HepG2 (cell line): ENCODE data around the gene C17orf75. TPM values are rescaled to one million over a fixed set of nuclear protein-coding genes. Genes with fewer than 3 reads are reported as not detected.

Experiments
- ATF3 ChIP-seq: sonication (generic); formaldehyde crosslinking; IDR thresholded peaks from 2 replicates; pipeline ENCODE4 v1.4.0; 2020; ENCODE audit warnings: missing genetic modification reagents
- DPF2 ChIP-seq: sonication (generic); formaldehyde crosslinking; IDR thresholded peaks from 2 replicates; pipeline ENCODE4 v1.4.0; 2020; ENCODE audit warnings: mild to moderate bottlenecking, low read depth, missing genetic modification reagents, borderline replicate concordance
- FUBP1 ChIP-seq: sonication (generic); formaldehyde crosslinking; IDR thresholded peaks from 2 replicates; pipeline ENCODE4 v1.5.1; 2020; ENCODE audit warnings: missing genetic modification reagents, mild to moderate bottlenecking, borderline replicate concordance
- HBP1 ChIP-seq: IDR thresholded peaks from 2 replicates; pipeline ENCODE4 v1.6.1; 2016; ENCODE audit warnings: low read depth, control low read depth
- MAFG ChIP-seq: sonication (generic); formaldehyde crosslinking; IDR thresholded peaks from 2 replicates; pipeline ENCODE4 v1.5.1; 2020; ENCODE audit warnings: mild to moderate bottlenecking, missing genetic modification reagents
- MLXIP ChIP-seq: sonication (generic); formaldehyde crosslinking; IDR thresholded peaks from 2 replicates; pipeline ENCODE4 v1.9.0; 2021; ENCODE audit warnings: missing genetic modification reagents, borderline replicate concordance
- RAD21 ChIP-seq: fragments of 450-650 bp; formaldehyde crosslinking; IDR thresholded peaks from 2 replicates; pipeline ENCODE4 v1.5.0; 2020; ENCODE audit warnings: mild to moderate bottlenecking
- RBAK ChIP-seq: sonication (generic); formaldehyde crosslinking; IDR thresholded peaks from 2 replicates; pipeline ENCODE4 v1.5.1; 2020; ENCODE audit warnings: mild to moderate bottlenecking, missing genetic modification reagents
- RXRB ChIP-seq: IDR thresholded peaks from 2 replicates; pipeline ENCODE4 v1.6.1; 2016; ENCODE audit warnings: borderline replicate concordance, missing genetic modification reagents, missing compliant biosample characterization
- SNAPC5 ChIP-seq: sonication (generic); formaldehyde crosslinking; IDR thresholded peaks from 2 replicates; pipeline ENCODE4 v1.8.1; 2023; ENCODE audit warnings: mild to moderate bottlenecking, missing genetic modification reagents, borderline replicate concordance
- ZBTB33 ChIP-seq: sonication (generic); formaldehyde crosslinking; IDR thresholded peaks from 2 replicates; pipeline ENCODE4 v1.4.0; 2020; ENCODE audit warnings: missing genetic modification reagents
- ZMYM3 ChIP-seq: sonication (generic); formaldehyde crosslinking; IDR thresholded peaks from 2 replicates; pipeline ENCODE4 v1.5.1; 2020; ENCODE audit warnings: mild to moderate bottlenecking, missing genetic modification reagents
- ZNF224 ChIP-seq: sonication (generic); formaldehyde crosslinking; IDR thresholded peaks from 2 replicates; pipeline ENCODE4 v1.5.0; 2020; ENCODE audit warnings: mild to moderate bottlenecking, missing genetic modification reagents
- ZNF776 ChIP-seq: sonication (generic); formaldehyde crosslinking; IDR thresholded peaks from 2 replicates; pipeline ENCODE4 v1.4.0; 2020; ENCODE audit warnings: mild to moderate bottlenecking, missing genetic modification reagents
- ZSCAN12 ChIP-seq: sonication (generic); formaldehyde crosslinking; IDR thresholded peaks from 2 replicates; pipeline ENCODE4 v1.9.0; 2021; ENCODE audit warnings: mild to moderate bottlenecking, missing genetic modification reagents
- ZUFSP ChIP-seq: sonication (generic); formaldehyde crosslinking; IDR thresholded peaks from 2 replicates; pipeline ENCODE4 v1.9.0; 2021; ENCODE audit warnings: missing genetic modification reagents, mild to moderate bottlenecking, borderline replicate concordance
- polyA plus RNA-seq, 8 experiments: library from polyadenylated mRNA; depleted of rRNA in 3 of 8; stranded (reverse) in 7 of 8; unstranded in 1 of 8; fragments of >200 nt; fragmentation: Illumina TruSeq in 4 of 8; extraction: Trizol in 4 of 8; gene quantifications; 2 replicates each; pipeline versions ENCODE4 v1.2.1 to v1.2.3, GENCODE V29; 2011 to 2016; ENCODE audit warnings: low read depth in 4 of 8, missing spikeins in 1 of 8, mixed read lengths in 1 of 8; ENCODE audit not compliant: insufficient read depth in 1 of 8
- total RNA-seq, 5 experiments: library from RNA; depleted of rRNA; stranded (reverse); fragments of >200 nt; fragmentation: Illumina TruSeq; extraction: Trizol; gene quantifications; 2 replicates each; pipeline ENCODE4 v1.2.3, GENCODE V29; 2016; ENCODE audit warnings: low read depth in 1 of 5

The C17orf75 gene
- total and polyA plus RNA-seq, 2 of the 13 experiments (the other 11 are each of a cell fraction or from before 2014, with no cell fraction given) = 16.2 to 33.0 TPM

- TF ChIP-seq SNAPC5 (CRISPR knock-in tag) (0 out of 2 replicates have a peak, but pooled peaks have one; percentile 40), RXRB (CRISPR knock-in tag) (peak; percentile 96), ZNF776 (CRISPR knock-in tag) (no peak), RAD21 (CRISPR knock-in tag) (no peak), ZNF224 (CRISPR knock-in tag) (no peak), MAFG (CRISPR knock-in tag) (no peak), HBP1 (CRISPR knock-in tag) (no peak), MLXIP (CRISPR knock-in tag) (0 out of 2 replicates have a peak, but pooled peaks have one; percentile 30), FUBP1 (no peak), ZSCAN12 (CRISPR knock-in tag) (no peak), ATF3 (CRISPR knock-in tag) (no peak), DPF2 (peak; percentile 73; the same call in 1 of the 2 replicates), ZBTB33 (CRISPR knock-in tag) (no peak), ZMYM3 (peak; percentile 71), ZUFSP (CRISPR knock-in tag) (no peak), RBAK (CRISPR knock-in tag) (no peak)
Measured at GRCh38 chr17:32302860-32303649, 38.9 kb downstream of the C17orf75 start (continued).
